Activated naive CD4-positive, alpha-beta T cell treated with anti-CD3 and anti-CD28 coated beads for 36 hours (primary cell): ENCODE results near the gene ITGB8. TPM values are rescaled to one million over a fixed set of nuclear protein-coding genes. Genes with fewer than 3 reads are reported as not detected.

ENCODE experiments used
- CTCF ChIA-PET: fragments of 350-600 bp; sonication (Branson Sonifier 250); formaldehyde crosslinking; loops from one replicate; lab custom pipeline; 2021; ENCODE audit warnings: antibody characterized with exemption; lab: Charles Lee
- DNase-seq: peaks from one replicate; pipeline ENCODE4 v3.0.0-alpha.2; 2020
- H3K27ac Mint-ChIP-seq: one replicate; pipeline ENCODE4 v1.8.0; 2021; ENCODE audit warnings: mild to moderate bottlenecking, mixed read lengths
- H3K27me3 Mint-ChIP-seq: one replicate; pipeline ENCODE4 v1.8.0; 2021; ENCODE audit warnings: low read depth, mixed read lengths
- H3K36me3 Mint-ChIP-seq: one replicate; pipeline ENCODE4 v1.8.0; 2021; ENCODE audit warnings: low read depth, mixed read lengths
- H3K4me1 Mint-ChIP-seq: one replicate; pipeline ENCODE4 v1.8.0; 2021; ENCODE audit warnings: low read depth, mixed read lengths
- H3K4me3 Mint-ChIP-seq: one replicate; pipeline ENCODE4 v1.8.0; 2021; ENCODE audit warnings: mild to moderate bottlenecking, moderate library complexity, mixed read lengths
- H3K9me3 Mint-ChIP-seq: one replicate; pipeline ENCODE4 v1.8.0; 2021; ENCODE audit warnings: mixed read lengths
- intact Hi-C: fragments of 100-400 bp; cut with micrococcal nuclease; formaldehyde crosslinking; loops from one replicate; pipeline ENCODE4 v1.15.1; 2023
- total RNA-seq, 2 experiments: library from RNA; stranded (reverse); gene quantifications; one replicate each; pipeline ENCODE4 v1.2.3, GENCODE V29; 2021

ITGB8 gene
- not detected for total RNA-seq

DNA sequence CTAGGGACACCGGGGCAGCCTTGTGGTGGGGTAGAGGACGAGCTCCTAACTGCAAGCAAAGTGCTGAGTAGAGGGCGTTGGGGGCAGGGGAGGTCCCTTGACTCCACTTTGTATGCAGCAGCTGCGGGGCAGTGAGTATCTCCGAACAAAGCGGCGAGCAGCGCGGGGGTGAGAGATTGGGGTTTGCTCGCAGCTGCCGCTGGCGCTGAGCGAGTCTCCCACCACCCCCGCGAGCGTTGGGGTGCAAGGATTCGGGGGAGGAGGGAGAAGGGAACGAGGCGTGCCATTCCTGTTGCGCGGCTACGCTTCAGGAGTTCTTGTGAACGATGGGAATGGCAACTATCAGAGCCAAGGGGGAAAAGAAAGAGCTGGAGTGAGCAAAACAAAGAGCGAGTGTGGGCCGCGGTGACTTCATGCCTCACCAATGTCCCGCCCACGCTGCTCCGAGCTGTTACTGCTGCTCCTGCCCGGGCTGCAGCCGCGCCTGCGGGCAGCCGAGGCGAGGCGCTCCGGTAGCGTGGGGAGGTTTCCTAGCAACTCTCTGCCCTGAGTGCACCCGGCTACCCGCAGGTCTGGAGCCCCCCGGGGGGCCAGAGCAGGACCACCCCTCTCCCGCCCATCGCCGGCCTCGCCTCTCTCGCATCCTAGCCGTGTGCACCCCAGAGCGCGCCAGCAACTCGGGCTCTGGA lies at the start of gene ITGB8:
Gene ITGB8, plus strand, starts transcription at position 662 of the 689 bp plus-strand sequence. CDS start 907 bp downstream, outside the sequence.
- CTCF ChIA-PET: interaction anchor here (0.5 to 0.6 kb wide), 2 partner anchors 582 to 617 kb away, joined by 3 read pairs; no protein-coding TSS in a partner anchor
- no peak within 1 kb of the TSS for H3K27ac Mint-ChIP-seq
- no peaks in the 10 kb centered on the region for H3K9me3 Mint-ChIP-seq
- peaks cover 18% of the 10 kb centered on the region for H3K4me1 Mint-ChIP-seq
- peak; percentile 75 for DNase-seq
- H3K36me3 Mint-ChIP-seq: no peaks in the 10 kb centered on the region
- intact Hi-C loops: loop anchor here (5.0 kb wide), 3 partner anchors 267 to 623 kb away; partner anchors contain the start of gene POLR1F
- H3K4me3 Mint-ChIP-seq: peak within 1 kb of the TSS; percentile 74
- H3K27me3 Mint-ChIP-seq: peaks cover 46% of the 10 kb centered on the region

DNA sequence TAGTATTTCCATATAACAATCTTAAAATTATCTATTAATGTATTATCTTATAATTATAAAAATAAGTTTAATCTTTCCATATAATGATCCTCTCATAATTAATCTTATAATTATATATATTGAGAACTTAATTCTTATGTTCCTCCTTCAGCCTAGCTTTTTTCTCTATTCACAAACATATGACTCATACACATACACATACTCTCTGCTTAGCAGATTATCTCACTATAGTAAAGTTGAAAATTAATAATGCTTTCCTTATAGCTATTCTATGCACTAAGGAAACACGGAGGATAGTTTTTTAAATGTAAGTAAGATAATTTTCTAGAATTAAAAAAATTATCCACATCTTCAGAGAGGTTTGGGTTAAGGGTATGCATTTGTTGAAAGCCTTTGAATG lies 47.7 kb upstream of the ITGB8 start:
- Mint-ChIP-seq H3K4me3 (no peak overlapping the region), H3K27me3 (no peaks in the 10 kb centered on the region), H3K4me1 (no peaks in the 10 kb centered on the region), H3K9me3 (no peaks in the 10 kb centered on the region), H3K36me3 (no peaks in the 10 kb centered on the region), H3K27ac (no peak overlapping the region)
- CTCF ChIA-PET: no interaction called here
- DNase-seq: no peak
- intact Hi-C loops: loop anchor here (5.0 kb wide), 1 partner anchor 171 kb away; no protein-coding TSS in a partner anchor

DNA sequence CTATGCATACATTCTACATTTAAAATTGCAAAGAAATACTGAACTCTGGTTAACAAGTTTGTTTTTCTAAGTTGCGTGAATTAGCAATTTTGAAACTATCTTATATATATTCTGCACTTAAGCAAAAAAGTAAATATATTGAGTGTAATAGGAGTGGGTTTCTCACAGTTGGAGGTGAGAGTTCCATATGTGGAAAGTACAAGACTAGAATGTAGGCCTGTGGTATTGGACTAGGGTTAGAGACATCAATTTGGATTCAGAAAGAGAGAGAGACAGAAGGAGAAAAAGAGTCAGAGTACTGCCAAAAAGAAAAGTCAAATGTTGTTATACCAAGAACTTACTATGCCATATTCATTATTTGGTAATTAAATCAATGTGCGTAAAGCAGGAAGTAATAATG lies 47.3 kb upstream of the ITGB8 start:
- CTCF ChIA-PET: no interaction called here
- intact Hi-C loops: loop anchor here (5.0 kb wide), 1 partner anchor 171 kb away; no protein-coding TSS in a partner anchor
- H3K9me3 Mint-ChIP-seq: no peaks in the 10 kb centered on the region
- H3K4me1 Mint-ChIP-seq: no peaks in the 10 kb centered on the region
- H3K36me3 Mint-ChIP-seq: no peaks in the 10 kb centered on the region
- no peak overlapping the region for H3K4me3 Mint-ChIP-seq
- H3K27ac Mint-ChIP-seq: no peak overlapping the region
- H3K27me3 Mint-ChIP-seq: no peaks in the 10 kb centered on the region
- no peak for DNase-seq

DNA sequence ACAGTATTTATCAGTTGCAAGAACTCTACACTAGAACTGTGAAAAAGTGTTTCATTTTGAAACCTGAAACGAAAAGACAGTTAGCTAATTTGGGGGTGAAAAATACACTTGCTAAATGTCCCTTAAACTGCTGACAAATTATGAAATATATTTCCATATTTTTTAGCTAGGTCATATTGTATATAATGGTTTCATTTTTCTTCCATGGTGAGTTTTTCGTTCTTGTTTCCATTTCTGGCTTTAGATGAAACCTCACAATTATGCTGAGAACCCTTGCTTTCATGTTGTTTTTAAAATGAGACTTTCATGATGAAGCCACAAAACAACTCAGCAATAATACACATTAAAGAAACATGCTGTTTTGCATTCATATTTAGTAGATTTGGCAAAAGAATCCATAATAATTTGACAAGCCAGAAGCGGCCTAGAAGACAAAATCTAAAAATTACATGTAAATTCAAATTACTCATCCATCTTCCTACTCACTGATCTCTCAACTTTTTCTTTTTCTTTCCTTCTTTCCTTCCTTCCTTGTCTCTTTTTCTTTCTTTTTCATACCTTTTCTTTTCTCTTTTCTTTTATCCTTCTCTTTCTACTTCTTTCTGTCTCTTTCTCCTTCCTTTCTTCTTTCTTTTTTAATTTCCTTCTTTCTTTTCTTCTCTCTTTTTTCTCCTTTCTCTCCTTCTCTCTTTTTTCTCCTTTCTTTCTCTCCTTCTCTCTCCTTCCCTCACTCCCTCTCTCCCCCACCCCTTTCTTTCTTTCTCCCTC lies 46.5 kb upstream of the ITGB8 start:
- intact Hi-C loops: loop anchor here (5.0 kb wide), 1 partner anchor 172 kb away; no protein-coding TSS in a partner anchor

DNA sequence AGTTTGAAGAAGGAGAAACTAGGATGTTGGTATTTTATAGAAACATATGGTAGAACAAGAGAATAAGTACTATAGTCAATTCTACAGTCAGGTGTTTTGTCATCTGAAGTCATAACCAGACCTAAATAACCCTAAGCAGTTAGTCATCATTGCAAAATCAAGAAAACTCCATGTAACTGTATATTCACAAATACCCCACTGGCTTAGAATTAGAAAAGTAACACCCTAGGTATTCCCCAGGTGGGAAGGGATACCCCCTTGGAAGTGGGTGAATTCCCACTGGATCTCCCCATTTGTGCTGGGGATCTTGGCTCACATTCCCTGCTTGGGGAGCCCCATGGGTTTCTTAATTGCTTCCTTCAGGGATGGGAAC lies 45.9 kb upstream of the ITGB8 start:
- Mint-ChIP-seq H3K27ac (no peak overlapping the region), H3K4me1 (no peaks in the 10 kb centered on the region), H3K9me3 (no peaks in the 10 kb centered on the region), H3K4me3 (no peak overlapping the region), H3K27me3 (no peaks in the 10 kb centered on the region), H3K36me3 (no peaks in the 10 kb centered on the region)
- CTCF ChIA-PET: no interaction called here
- intact Hi-C loops: loop anchor here (5.0 kb wide), 1 partner anchor 172 kb away; no protein-coding TSS in a partner anchor
- no peak for DNase-seq

More for the DNA sequence above, 46.5 kb upstream of the ITGB8 start:
- Mint-ChIP-seq H3K27ac (no peak overlapping the region), H3K27me3 (no peaks in the 10 kb centered on the region), H3K4me1 (no peaks in the 10 kb centered on the region), H3K36me3 (no peaks in the 10 kb centered on the region), H3K4me3 (no peak overlapping the region), H3K9me3 (no peaks in the 10 kb centered on the region)
- CTCF ChIA-PET: no interaction called here
- DNase-seq: no peak

DNA sequence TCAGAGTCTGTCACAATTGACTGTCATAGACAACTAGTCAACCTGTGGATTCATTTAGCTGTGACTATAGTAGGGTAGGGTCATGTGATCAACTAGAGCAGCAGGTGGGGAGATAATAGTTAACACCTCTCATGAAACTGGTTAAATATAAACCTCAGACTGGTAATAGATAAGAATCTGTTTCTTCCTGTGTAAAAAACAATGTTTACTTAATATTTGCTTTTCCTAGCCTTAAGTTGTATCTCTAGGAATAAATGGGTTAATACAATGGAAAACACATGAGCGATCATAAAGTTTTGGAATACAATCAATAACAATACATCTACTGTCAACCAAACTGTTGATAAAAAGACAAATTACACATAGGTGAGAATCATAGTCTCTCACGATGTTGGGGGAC lies 43.4 kb upstream of the ITGB8 start:
- Mint-ChIP-seq H3K27ac (no peak overlapping the region), H3K27me3 (no peaks in the 10 kb centered on the region), H3K9me3 (no peaks in the 10 kb centered on the region), H3K4me1 (no peaks in the 10 kb centered on the region), H3K36me3 (no peaks in the 10 kb centered on the region), H3K4me3 (no peak overlapping the region)
- no peak for DNase-seq
- CTCF ChIA-PET: no interaction called here
- intact Hi-C loops: no loop called here

DNA sequence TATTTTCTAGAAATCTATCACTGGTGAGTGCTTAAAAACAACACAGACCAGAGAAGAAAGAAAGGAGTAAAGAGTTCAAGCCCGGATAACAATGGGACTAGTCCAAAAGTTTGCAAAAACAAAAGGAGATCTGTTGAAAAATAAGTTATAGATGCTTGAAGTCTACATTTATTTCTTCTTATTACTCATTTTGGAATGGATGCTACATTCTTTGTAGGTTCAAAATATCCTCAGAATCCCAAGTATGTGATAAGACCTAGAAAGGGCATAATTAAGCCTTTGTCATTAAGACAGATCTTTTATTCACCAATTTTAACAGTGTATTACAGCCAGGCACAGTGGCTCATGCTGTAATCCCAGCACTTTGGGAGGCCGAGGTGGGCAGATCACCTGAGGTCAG lies 42.7 kb upstream of the ITGB8 start:
- DNase-seq: no peak
- CTCF ChIA-PET: interaction anchor here (0.6 kb wide), 1 partner anchor 574 kb away, joined by 3 read pairs; no protein-coding TSS in a partner anchor
- H3K4me3 Mint-ChIP-seq: no peak overlapping the region
- H3K27ac Mint-ChIP-seq: no peak overlapping the region
- H3K9me3 Mint-ChIP-seq: no peaks in the 10 kb centered on the region
- no peaks in the 10 kb centered on the region for H3K36me3 Mint-ChIP-seq
- H3K4me1 Mint-ChIP-seq: no peaks in the 10 kb centered on the region
- H3K27me3 Mint-ChIP-seq: no peaks in the 10 kb centered on the region
- intact Hi-C loops: no loop called here

DNA sequence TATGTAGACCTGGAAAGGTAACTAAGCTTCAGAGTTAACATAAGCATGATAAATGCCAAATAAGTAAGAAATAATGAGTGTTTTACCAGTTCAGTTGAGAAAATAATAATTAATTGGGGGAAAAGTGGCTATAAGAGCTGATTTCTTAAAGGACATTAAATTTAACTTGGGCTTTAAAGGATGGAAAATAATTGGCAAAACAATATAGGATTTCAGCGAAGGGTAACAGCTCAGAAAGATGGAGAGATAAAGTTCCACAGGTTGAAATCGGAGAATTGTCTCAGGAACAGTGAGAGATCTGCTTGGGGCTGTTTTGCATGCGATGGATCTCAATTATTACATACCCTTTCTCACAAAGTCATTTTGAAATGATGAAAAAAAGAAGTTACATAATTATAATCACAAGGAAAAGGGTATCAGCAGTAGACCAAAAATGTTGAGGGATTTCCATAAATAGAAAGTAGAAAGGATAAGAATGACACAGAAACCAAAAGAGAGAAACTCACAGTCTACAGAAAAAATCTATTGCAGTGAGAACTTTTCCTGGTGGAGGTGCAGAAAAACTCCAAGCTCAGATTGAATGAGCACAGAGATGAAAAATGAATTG lies 40.1 kb upstream of the ITGB8 start:
- no peak for DNase-seq
- CTCF ChIA-PET: no interaction called here
- H3K4me3 Mint-ChIP-seq: no peak overlapping the region
- intact Hi-C loops: no loop called here
- no peaks in the 10 kb centered on the region for H3K27me3 Mint-ChIP-seq
- H3K9me3 Mint-ChIP-seq: no peaks in the 10 kb centered on the region
- H3K4me1 Mint-ChIP-seq: no peaks in the 10 kb centered on the region
- no peak overlapping the region for H3K27ac Mint-ChIP-seq
- no peaks in the 10 kb centered on the region for H3K36me3 Mint-ChIP-seq

DNA sequence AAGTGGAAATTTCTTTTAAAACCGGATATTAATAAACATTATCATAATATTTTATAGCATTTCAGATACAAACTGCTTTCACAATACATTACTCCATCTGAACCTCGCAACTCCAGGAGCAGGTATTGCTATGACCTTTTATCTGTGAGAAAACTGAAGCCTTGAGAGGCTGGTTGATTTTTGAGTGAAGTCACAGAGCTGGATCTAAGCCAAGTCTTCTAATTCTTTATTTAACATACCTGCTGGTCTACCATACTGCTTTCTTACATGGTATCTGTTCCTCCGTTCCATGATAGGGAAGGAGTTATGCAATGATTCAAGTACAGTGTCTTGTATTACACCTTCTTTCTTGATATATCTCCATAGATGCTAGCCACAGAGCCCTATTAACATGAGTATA lies 37.4 kb upstream of the ITGB8 start:
- H3K27me3 Mint-ChIP-seq: no peaks in the 10 kb centered on the region
- intact Hi-C loops: no loop called here
- CTCF ChIA-PET: no interaction called here
- DNase-seq: no peak
- no peaks in the 10 kb centered on the region for H3K9me3 Mint-ChIP-seq
- H3K27ac Mint-ChIP-seq: no peak overlapping the region
- H3K36me3 Mint-ChIP-seq: no peaks in the 10 kb centered on the region
- H3K4me1 Mint-ChIP-seq: no peaks in the 10 kb centered on the region
- H3K4me3 Mint-ChIP-seq: no peak overlapping the region

DNA sequence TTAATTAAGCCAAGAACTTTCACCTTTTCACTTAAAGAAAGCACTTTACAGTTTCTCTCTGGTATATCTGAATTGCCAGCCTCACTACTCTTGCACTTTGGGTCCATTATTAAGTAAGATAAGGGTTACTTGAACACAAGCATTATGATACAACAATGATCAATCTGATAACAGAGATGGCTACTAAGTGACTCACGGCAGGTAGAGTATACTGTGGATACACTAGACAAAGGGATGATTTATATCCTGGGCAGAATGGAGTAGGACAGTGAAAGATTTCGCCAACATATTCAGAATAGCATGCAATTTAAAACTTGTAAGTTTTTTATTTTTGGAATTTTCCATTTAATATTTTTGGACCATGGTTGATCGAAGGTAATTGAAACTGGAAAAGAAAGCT lies 34.3 kb upstream of the ITGB8 start:
- intact Hi-C loops: no loop called here
- Mint-ChIP-seq H3K36me3 (no peaks in the 10 kb centered on the region), H3K9me3 (no peaks in the 10 kb centered on the region), H3K4me3 (no peak overlapping the region), H3K27me3 (no peaks in the 10 kb centered on the region), H3K27ac (no peak overlapping the region), H3K4me1 (no peaks in the 10 kb centered on the region)
- DNase-seq: no peak
- CTCF ChIA-PET: interaction anchor here (1.1 kb wide), 1 partner anchor 9 kb away, joined by 4 read pairs; no protein-coding TSS in a partner anchor

DNA sequence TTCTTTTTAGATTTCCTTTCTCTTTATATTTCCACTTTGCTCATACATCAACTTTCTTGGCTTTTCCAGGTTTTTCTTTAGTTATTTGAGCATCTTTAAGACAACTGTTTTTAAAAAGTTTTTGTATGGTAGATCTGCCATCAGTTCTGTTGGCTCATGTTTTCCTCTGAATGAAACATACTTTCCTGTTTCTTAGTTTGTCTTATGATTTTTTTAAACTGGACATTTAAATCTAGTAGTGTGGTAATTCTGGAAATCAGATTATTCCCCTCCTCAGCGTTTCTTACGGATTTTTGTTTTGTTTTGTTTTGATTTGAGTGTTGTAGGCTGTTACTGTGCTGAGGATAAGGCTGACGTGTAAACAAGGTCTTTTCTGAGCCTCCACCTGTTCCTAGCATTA lies 33.8 kb upstream of the ITGB8 start:
- DNase-seq: no peak
- H3K27me3 Mint-ChIP-seq: no peaks in the 10 kb centered on the region
- no peaks in the 10 kb centered on the region for H3K9me3 Mint-ChIP-seq
- CTCF ChIA-PET: no interaction called here
- H3K36me3 Mint-ChIP-seq: no peaks in the 10 kb centered on the region
- H3K27ac Mint-ChIP-seq: no peak overlapping the region
- H3K4me1 Mint-ChIP-seq: no peaks in the 10 kb centered on the region
- no peak overlapping the region for H3K4me3 Mint-ChIP-seq
- intact Hi-C loops: no loop called here

DNA sequence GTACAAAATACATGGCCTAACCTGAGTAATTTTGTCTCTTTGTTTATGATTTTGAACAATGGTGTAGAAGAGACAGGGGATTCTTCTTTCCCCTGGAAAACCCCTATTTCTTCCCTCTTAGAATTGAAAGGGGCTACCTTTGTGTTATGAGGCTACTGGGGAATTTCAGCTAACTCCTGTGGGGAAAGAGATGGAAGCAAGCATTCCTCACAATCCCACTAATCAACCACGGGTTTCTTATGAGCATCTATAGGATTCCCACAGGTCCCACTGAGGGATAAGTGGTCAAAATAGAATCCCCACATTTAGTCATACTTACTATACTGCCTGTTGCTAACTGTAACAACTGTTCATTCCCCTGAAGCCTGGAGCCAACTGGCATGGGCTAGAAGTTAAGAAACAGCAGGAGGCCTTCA lies 32.2 kb upstream of the ITGB8 start:
- CTCF ChIA-PET: no interaction called here
- no peak for DNase-seq
- Mint-ChIP-seq H3K4me1 (no peaks in the 10 kb centered on the region), H3K36me3 (no peaks in the 10 kb centered on the region), H3K27ac (no peak overlapping the region), H3K27me3 (no peaks in the 10 kb centered on the region), H3K9me3 (no peaks in the 10 kb centered on the region), H3K4me3 (no peak overlapping the region)
- intact Hi-C loops: no loop called here
